NOMO-1 treated with DMSO at 0.1 percent for 48 hours (cell line): ENCODE results near the gene TNPO3.
"Not testable (repeated sequence)": the region's sequence is repeated elsewhere in the genome, so short reads cannot be mapped to it uniquely, and the experiment has no call there.

Experiments used
- DNase-seq: peaks from one replicate; lab custom pipeline; 2025; ENCODE audit not compliant: unreplicated experiment; lab: John Stamatoyannopoulos, UW

TNPO3 gene

GRCh38 chr7:128924707-128925588, 130.0 kb downstream of the TNPO3 start:
- DNase-seq, result no peak

DNA sequence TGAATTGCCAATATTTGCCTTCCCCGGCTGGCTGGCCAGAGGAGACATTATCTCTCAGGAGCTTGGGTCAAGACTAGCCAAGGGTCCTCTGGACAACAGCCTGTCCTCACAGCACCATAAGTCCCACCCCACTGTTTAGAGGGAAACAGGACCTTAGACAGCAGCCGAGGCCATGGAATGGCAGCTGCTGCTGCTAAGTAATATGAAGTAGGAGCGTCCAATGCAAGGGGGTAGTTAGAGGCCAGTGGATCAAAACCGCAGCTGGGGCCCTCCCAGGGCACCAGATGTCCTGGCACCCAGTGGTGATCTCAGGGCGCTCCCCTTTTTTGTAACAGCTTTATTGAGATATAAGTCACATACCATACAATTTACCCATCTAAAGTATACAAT, 131.5 kb downstream of the TNPO3 start:
- no peak for DNase-seq

DNA sequence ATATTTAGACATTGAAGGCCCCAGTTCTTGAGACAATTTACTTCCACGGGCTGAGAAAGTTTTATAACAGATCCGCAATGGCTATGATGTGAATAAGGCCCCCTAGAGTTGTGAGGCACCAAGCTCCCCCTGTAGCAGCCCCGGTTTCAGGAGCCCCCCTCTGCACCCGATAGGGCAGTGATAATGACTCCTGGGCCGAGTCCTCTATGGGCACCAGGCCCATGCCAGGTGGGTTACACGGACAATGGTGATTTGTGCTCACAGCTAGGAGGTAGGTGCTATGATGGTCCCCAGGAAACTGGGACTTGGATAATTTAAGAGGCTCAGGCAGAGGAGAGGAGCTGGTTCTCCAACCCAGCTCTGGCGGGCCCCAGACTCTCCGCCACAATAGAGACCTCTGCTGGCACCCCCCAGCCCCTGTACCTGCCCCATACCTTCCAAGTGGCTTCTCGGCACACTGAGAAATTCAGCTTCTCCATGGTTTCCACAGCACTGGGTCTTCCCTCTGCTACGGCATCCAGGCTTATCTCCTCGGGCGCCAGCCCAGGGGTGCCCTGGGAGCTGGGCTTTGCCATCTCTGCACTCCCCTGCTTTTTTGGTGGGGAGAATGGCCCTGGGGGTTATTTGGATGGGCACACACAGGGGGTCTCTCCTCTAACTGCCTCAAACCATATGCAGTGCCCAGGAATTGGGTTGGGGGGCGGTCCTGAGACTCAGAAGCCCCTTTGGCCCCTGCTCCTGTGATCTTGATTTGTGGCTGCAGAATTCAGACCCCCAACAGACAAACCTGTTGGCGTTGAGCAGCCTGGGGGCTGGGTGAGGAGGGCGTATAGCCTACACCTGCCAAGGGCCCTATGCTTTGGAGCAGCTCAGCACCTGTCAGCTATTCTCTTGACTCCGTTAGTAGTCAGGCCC, 132.2 kb downstream of the TNPO3 start:
- no peak for DNase-seq

- no peak for DNase-seq
These were observed 133.0 kb downstream of the TNPO3 start for GRCh38 chr7:128921866-128922440.

DNA sequence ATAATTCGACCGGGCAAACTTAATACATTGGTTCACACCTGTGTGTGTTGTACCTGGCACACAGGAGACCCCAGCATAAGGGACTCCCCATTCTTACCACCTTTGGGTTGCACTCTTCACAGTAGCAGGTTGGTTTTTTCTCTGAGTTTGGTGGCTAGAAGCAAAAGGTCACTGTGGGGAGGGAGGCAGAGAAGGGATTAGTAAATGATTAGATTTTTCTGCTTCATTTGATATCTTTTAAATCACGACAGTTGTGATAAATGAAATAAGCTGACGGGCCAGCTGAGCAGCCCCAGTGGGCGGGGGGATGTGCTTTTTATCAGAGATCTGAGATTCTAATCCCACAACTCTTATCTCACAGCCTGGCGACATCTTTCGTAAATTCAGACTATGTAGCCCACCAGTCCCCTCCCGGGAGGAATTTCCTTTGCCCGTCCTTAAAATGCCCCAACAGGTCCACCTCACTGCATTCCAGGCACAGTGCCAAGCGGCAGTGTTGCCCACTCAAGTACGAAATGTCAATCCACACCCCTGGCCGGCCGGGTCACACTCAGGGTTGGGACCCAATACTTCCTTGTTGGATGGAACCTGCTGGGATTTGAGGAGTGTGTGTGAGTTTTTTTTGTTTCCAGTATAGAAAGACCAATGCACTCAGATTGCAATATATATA, 133.9 kb downstream of the TNPO3 start:
- DNase-seq, result no peak

DNA sequence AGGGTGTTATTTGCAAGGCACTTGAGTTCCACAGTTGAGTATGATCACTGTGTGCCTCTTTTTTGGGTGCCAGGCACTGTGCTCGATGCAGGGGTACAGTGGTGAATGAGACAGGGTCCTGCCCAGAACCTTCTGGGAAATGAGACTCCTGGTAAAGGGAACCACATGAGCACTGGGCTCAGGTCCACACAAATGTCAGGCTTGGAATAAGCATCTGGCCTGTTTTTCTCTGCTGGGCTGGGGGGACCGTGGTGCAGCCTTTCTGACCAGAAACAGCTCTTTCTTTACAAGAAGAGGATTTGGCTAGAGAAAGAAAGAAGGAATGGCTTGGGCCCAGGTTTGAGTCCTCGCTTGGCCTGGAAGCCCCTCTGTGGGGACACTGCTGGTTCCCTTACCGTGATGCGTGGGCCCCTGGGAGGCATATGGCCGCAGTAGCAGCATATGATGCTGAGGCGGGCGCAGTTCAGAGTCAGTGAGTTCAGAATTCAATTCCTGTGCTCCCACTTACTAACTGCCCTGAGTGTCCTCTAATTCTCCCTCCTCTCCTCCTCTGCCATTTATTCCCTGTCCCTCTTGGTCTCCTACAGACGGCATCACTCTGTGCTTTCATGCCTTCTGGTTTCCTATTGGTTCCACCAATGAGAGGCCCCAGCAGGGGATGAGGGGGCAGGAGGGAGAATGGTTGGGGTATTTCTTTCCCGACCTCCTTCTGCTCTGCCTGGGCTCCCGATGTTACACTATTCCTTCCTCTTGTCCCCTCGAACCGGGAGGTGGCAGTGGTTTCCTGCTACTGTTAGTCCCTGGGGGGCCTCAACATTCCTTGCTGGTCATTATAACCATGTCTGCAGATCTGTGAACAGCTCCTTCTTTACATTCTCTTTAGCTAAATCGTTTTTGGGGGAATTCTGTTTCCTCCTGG, 134.8 kb downstream of the TNPO3 start:
- no peak for DNase-seq

GRCh38 chr7:128919241-128919640, 135.7 kb downstream of the TNPO3 start:
- no peak for DNase-seq

- DNase-seq, result no peak
These were observed 136.8 kb downstream of the TNPO3 start for GRCh38 chr7:128918016-128918665.

- no peak for DNase-seq
These were observed 137.8 kb downstream of the TNPO3 start for GRCh38 chr7:128917122-128917521.

GRCh38 chr7:128916643-128916915, 138.3 kb downstream of the TNPO3 start:
- DNase-seq, result no peak

- no peak for DNase-seq
These were observed 138.9 kb downstream of the TNPO3 start for GRCh38 chr7:128915841-128916642.

- no peak for DNase-seq
These were observed 139.6 kb downstream of the TNPO3 start for GRCh38 chr7:128915271-128915819.

DNA sequence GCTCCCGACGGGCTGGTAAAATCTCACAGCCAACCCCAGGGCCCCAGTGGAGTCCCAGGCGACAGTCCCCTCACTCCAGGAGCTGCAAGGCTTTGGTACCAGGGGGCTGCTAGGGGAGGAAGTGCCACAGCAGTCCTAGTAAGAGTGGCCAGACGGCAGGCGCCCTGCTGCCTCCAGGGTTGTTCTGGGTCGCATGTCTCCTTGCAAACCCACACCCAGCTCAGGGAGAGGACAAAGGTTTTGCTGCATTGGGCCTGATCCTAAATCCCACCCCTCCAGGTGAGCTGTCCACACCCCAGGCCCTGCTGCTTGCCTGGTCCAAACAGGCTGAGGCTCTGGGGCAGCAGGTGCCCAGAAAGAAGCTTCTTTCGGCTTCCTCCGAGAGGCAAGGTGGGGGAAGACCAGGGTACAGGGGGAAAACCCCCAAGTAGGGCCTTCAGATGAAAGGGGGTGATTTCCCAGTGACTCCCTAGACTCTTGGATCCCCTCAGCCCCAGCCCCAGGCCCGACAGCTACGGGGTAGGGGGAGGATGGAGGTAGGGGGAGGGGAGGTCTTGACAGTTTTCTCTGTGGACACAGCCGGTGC, 140.3 kb downstream of the TNPO3 start:
- no peak for DNase-seq

GRCh38 chr7:128913870-128914565, 140.9 kb downstream of the TNPO3 start:
- DNase-seq, result no peak

GRCh38 chr7:128912709-128913495, 142.0 kb downstream of the TNPO3 start:
- DNase-seq, result not testable (repeated sequence)

DNA sequence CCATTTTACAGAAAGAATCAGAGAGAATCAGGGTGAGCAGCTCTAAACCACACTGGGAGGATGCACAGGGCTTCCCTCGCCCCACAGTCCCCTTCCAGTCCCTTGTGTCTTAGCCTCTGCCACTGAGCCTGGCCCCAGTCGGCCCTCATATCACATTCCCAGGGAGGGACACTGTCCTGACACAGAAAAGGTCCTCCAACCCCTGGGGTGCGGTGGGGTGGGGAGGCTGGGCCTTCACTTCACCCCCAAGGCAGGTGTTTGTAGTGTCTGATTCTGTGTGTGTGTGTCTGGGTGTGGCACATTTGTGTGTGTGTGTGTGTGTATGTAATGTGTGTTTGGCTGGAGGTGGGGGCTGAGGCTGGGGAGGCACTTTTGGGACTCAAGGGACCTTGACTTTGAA, 142.6 kb downstream of the TNPO3 start:
- DNase-seq, result no peak
